ENCODE results near the gene GJC2.

DNA sequence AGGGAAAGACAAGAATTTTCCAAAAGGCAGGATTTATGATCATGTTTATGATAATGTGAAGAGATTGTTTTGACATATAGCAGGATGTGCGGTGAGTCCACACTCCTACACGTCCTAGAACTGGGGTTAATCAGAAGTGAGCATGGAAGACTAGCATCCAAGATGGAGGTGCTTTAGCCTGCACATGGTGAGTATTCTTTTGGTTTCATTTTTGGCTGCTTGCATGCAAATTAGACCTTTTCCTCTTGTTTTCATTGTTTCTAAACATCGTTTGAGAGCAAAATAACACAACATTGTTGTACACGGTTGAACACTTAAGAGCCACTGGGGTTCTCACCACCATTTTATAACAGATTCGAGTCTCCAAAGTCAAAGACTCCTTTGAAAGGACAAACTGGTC is 24.5 kb upstream of the GJC2 start:
- TF ChIP-seq TAF1 (conservative IDR thresholded peaks at IDR 0.05) (no peak), NR2F2 (IDR thresholded peaks at IDR 0.05) (no peak), RAD21 (IDR thresholded peaks at IDR 0.05) (no peak), FOXA1 (IDR thresholded peaks at IDR 0.05) (no peak), SP1 (IDR thresholded peaks at IDR 0.05) (no peak)
- TF ChIP-seq, protein P1, sequence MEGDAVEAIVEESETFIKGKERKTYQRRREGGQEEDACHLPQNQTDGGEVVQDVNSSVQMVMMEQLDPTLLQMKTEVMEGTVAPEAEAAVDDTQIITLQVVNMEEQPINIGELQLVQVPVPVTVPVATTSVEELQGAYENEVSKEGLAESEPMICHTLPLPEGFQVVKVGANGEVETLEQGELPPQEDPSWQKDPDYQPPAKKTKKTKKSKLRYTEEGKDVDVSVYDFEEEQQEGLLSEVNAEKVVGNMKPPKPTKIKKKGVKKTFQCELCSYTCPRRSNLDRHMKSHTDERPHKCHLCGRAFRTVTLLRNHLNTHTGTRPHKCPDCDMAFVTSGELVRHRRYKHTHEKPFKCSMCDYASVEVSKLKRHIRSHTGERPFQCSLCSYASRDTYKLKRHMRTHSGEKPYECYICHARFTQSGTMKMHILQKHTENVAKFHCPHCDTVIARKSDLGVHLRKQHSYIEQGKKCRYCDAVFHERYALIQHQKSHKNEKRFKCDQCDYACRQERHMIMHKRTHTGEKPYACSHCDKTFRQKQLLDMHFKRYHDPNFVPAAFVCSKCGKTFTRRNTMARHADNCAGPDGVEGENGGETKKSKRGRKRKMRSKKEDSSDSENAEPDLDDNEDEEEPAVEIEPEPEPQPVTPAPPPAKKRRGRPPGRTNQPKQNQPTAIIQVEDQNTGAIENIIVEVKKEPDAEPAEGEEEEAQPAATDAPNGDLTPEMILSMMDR (IDR thresholded peaks at IDR 0.05; ENCODE audit: low read depth, low read length, missing input control): no peak
- TF ChIP-seq, protein P2, sequence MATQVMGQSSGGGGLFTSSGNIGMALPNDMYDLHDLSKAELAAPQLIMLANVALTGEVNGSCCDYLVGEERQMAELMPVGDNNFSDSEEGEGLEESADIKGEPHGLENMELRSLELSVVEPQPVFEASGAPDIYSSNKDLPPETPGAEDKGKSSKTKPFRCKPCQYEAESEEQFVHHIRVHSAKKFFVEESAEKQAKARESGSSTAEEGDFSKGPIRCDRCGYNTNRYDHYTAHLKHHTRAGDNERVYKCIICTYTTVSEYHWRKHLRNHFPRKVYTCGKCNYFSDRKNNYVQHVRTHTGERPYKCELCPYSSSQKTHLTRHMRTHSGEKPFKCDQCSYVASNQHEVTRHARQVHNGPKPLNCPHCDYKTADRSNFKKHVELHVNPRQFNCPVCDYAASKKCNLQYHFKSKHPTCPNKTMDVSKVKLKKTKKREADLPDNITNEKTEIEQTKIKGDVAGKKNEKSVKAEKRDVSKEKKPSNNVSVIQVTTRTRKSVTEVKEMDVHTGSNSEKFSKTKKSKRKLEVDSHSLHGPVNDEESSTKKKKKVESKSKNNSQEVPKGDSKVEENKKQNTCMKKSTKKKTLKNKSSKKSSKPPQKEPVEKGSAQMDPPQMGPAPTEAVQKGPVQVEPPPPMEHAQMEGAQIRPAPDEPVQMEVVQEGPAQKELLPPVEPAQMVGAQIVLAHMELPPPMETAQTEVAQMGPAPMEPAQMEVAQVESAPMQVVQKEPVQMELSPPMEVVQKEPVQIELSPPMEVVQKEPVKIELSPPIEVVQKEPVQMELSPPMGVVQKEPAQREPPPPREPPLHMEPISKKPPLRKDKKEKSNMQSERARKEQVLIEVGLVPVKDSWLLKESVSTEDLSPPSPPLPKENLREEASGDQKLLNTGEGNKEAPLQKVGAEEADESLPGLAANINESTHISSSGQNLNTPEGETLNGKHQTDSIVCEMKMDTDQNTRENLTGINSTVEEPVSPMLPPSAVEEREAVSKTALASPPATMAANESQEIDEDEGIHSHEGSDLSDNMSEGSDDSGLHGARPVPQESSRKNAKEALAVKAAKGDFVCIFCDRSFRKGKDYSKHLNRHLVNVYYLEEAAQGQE (IDR thresholded peaks at IDR 0.05): no peak
